ENCODE data around the gene BUD13. TPM values are rescaled to one million over a fixed set of nuclear protein-coding genes. Genes with fewer than 3 reads are reported as not detected.

Gene BUD13
- total and polyA plus RNA-seq, 2 experiments from 2014 or later, result 17.0 to 24.8 TPM

- H3K27me3 ChIP-seq (ENCODE audit: insufficient read depth), result peaks cover 8% of the 10 kb centered on the region
- H2AFZ ChIP-seq, result no peak overlapping the region
- Mint-ChIP-seq H3K36me3 (ENCODE audit: low read depth) (no peaks in the 10 kb centered on the region), H3K9me3 (no peaks in the 10 kb centered on the region), H3K27me3 (ENCODE audit: insufficient read depth, low read depth, poor library complexity) (peaks cover 9% of the 10 kb centered on the region), H3K27ac (no peak overlapping the region), H3K4me3 (no peak overlapping the region), H3K4me1 (peaks cover 24% of the 10 kb centered on the region)
- H4K20me1 ChIP-seq (replicated peaks; ENCODE audit: insufficient read depth), result no peaks in the 10 kb centered on the region
- TF ChIP-seq EZH2 (IDR thresholded peaks at IDR 0.05; ENCODE audit: low read depth, unreplicated experiment), result no peak
- no peak for TF ChIP-seq ETS1 (IDR thresholded peaks at IDR 0.05)
- no peak for TF ChIP-seq NANOG (IDR thresholded peaks at IDR 0.05; ENCODE audit: borderline replicate concordance)
- TF ChIP-seq ZNF331 (CRISPR knock-in tag; IDR thresholded peaks at IDR 0.05; ENCODE audit: low read depth), result no peak
- TF ChIP-seq, protein P1, sequence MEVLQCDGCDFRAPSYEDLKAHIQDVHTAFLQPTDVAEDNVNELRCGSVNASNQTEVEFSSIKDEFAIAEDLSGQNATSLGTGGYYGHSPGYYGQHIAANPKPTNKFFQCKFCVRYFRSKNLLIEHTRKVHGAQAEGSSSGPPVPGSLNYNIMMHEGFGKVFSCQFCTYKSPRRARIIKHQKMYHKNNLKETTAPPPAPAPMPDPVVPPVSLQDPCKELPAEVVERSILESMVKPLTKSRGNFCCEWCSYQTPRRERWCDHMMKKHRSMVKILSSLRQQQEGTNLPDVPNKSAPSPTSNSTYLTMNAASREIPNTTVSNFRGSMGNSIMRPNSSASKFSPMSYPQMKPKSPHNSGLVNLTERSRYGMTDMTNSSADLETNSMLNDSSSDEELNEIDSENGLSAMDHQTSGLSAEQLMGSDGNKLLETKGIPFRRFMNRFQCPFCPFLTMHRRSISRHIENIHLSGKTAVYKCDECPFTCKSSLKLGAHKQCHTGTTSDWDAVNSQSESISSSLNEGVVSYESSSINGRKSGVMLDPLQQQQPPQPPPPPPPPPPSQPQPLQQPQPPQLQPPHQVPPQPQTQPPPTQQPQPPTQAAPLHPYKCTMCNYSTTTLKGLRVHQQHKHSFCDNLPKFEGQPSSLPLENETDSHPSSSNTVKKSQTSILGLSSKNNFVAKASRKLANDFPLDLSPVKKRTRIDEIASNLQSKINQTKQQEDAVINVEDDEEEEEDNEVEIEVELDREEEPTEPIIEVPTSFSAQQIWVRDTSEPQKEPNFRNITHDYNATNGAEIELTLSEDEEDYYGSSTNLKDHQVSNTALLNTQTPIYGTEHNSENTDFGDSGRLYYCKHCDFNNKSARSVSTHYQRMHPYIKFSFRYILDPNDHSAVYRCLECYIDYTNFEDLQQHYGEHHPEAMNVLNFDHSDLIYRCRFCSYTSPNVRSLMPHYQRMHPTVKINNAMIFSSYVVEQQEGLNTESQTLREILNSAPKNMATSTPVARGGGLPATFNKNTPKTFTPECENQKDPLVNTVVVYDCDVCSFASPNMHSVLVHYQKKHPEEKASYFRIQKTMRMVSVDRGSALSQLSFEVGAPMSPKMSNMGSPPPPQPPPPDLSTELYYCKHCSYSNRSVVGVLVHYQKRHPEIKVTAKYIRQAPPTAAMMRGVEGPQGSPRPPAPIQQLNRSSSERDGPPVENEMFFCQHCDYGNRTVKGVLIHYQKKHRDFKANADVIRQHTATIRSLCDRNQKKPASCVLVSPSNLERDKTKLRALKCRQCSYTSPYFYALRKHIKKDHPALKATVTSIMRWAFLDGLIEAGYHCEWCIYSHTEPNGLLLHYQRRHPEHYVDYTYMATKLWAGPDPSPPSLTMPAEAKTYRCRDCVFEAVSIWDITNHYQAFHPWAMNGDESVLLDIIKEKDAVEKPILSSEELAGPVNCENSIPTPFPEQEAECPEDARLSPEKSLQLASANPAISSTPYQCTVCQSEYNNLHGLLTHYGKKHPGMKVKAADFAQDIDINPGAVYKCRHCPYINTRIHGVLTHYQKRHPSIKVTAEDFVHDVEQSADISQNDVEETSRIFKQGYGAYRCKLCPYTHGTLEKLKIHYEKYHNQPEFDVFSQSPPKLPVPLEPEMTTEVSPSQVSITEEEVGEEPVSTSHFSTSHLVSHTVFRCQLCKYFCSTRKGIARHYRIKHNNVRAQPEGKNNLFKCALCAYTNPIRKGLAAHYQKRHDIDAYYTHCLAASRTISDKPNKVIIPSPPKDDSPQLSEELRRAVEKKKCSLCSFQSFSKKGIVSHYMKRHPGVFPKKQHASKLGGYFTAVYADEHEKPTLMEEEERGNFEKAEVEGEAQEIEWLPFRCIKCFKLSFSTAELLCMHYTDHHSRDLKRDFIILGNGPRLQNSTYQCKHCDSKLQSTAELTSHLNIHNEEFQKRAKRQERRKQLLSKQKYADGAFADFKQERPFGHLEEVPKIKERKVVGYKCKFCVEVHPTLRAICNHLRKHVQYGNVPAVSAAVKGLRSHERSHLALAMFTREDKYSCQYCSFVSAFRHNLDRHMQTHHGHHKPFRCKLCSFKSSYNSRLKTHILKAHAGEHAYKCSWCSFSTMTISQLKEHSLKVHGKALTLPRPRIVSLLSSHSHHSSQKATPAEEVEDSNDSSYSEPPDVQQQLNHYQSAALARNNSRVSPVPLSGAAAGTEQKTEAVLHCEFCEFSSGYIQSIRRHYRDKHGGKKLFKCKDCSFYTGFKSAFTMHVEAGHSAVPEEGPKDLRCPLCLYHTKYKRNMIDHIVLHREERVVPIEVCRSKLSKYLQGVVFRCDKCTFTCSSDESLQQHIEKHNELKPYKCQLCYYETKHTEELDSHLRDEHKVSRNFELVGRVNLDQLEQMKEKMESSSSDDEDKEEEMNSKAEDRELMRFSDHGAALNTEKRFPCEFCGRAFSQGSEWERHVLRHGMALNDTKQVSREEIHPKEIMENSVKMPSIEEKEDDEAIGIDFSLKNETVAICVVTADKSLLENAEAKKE (CRISPR knock-in tag; IDR thresholded peaks at IDR 0.05), result no peak
- no peak for TF ChIP-seq CTCF (conservative IDR thresholded peaks at IDR 0.05; ENCODE audit: low read depth in 2 of 2)
- no peak for TF ChIP-seq CREB1 (CRISPR knock-in tag; IDR thresholded peaks at IDR 0.05; ENCODE audit: low read depth)
- TF ChIP-seq STAT1 (IDR thresholded peaks at IDR 0.05; ENCODE audit: unreplicated experiment), result no peak
- TF ChIP-seq POLR2AphosphoS5 (IDR thresholded peaks at IDR 0.05; ENCODE audit: low read depth), result no peak
- no peak for TF ChIP-seq ZNF114 (CRISPR knock-in tag; IDR thresholded peaks at IDR 0.05)
- no peak for TF ChIP-seq EZH2phosphoT487 (IDR thresholded peaks at IDR 0.05; ENCODE audit: unreplicated experiment)
- TF ChIP-seq REST (IDR thresholded peaks at IDR 0.05; ENCODE audit: unreplicated experiment), result no peak
- TF ChIP-seq JUNB (IDR thresholded peaks at IDR 0.05; ENCODE audit: unreplicated experiment), result no peak
- H3F3A ChIP-seq (replicated peaks; ENCODE audit: low read depth), result no peaks in the 10 kb centered on the region
- H3K4me2 ChIP-seq, result no peak overlapping the region
- H3K4me1 ChIP-seq (ENCODE audit: insufficient read depth), result peaks cover 18% of the 10 kb centered on the region
- DNase-seq (ENCODE audit: low spot score) (no peak), ATAC-seq (no peak)
- H3K36me3 ChIP-seq (ENCODE audit: insufficient read depth), result no peaks in the 10 kb centered on the region
- H3K4me3 ChIP-seq, result no peak overlapping the region
- no peaks in the 10 kb centered on the region for H3K79me2 ChIP-seq (replicated peaks; ENCODE audit: insufficient read depth)
- 0 out of 2 replicates have a peak, but pooled peaks cover 3% of the 10 kb centered on the region for H3K9me2 ChIP-seq (ENCODE audit: insufficient read depth)
- H3K27ac ChIP-seq (ENCODE audit: low read depth), result no peak overlapping the region
Observed at GRCh38 chr11:116701297-116701801, 71.4 kb downstream of the BUD13 start.
